ENCODE data around the gene BTRC.
A peak's percentile ranks its signal among the peaks of the same experiment; 100 is the strongest.

The BTRC gene

DNA sequence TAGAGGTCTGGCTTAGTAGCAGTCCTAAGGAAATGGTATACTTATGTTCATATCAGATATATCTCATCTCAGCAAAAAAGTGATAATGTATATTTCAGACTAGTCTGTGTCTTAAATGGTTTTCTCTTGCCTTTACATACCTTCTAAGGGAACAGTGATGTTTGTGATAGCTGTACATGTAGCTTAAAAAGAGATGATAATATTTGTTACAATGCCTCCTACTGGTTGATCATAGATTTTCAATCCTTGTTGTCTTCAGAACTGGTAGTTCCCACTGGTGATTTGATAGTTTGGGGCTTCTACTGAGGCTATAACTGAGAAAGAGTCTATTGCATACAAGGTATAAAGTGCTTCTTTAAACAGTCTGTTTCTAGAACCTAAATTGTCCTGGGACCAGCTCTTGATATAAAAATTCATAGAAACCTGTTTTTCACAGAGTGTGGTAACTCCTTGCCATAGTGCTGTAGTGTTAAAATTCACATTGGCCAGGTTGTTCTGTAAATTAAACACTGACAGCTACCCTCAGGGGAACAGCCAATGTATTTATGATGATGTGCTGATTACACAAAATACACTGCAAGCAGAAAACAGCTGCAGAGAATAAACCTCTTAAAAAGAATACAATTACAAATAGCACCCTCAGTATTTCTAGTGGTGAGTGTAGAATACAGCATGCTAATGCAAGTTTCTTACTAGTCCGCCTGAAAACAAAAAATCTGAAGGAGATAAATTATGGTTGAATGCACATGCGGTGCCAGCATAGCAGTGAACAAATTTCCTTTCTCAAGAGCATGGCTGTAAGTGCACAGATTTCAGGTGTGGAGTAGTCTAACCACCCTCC lies 90.3 kb downstream of the BTRC start:
- no peaks in the 10 kb centered on the region for H3F3A ChIP-seq (ENCODE audit: insufficient read depth)
- H3K27me3 ChIP-seq (ENCODE audit: low read length) = no peaks in the 10 kb centered on the region
- H3K9me3 ChIP-seq (ENCODE audit: insufficient read depth, low read length) = no peaks in the 10 kb centered on the region
- no peak overlapping the region for H3K27ac ChIP-seq (ENCODE audit: low read depth, low read length)
- peak; percentile 31 for TF ChIP-seq CTCF (IDR thresholded peaks at IDR 0.05; ENCODE audit: insufficient read depth, low read length, poor library complexity, severe bottlenecking)
- TF ChIP-seq EZH2phosphoT487 (conservative IDR thresholded peaks at IDR 0.05; ENCODE audit: low read length) = no peak
- no peaks in the 10 kb centered on the region for H3K79me2 ChIP-seq (ENCODE audit: insufficient read depth, low read length)
- H3K9me2 ChIP-seq (replicated peaks; ENCODE audit: insufficient read depth, low read length) = no peaks in the 10 kb centered on the region
- H3K9ac ChIP-seq (ENCODE audit: low read length) = no peak overlapping the region
- no peak overlapping the region for H2AFZ ChIP-seq (ENCODE audit: low read depth, low read length, severe bottlenecking)
- H3K36me3 ChIP-seq (ENCODE audit: low read length) = no peaks in the 10 kb centered on the region
- H3K4me3 ChIP-seq (ENCODE audit: insufficient read depth, low read length, poor library complexity, severe bottlenecking) = no peak overlapping the region
- 0 out of 2 replicates have a peak, but pooled peaks cover 3% of the 10 kb centered on the region for H4K20me1 ChIP-seq (ENCODE audit: low read depth, low read length)
- no peak overlapping the region for H3K4me2 ChIP-seq (ENCODE audit: low read depth, low read length, poor library complexity, severe bottlenecking)

DNA sequence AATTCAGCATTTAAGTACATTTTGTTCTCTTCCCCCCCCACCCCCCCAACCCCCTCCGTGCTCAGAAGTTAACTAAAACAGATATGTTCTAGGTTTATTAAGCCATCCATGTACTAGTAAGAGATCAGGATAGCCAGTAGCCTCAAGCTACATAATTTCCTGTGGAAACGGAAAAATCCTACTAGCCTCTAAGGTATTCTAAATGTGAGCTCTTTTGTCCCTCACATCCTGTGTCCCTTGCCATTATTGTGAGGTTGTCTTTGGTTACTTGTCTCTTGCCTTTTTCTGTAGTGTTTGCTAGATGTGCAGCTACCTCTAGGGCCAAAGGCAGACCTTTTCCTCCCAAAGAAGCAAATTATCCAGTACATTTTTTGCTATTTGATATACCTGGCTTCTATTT lies 92.1 kb downstream of the BTRC start:
- no peaks in the 10 kb centered on the region for H3K27me3 ChIP-seq (ENCODE audit: low read length)
- H3K36me3 ChIP-seq (ENCODE audit: low read length) = no peaks in the 10 kb centered on the region
- H3K4me3 ChIP-seq (ENCODE audit: insufficient read depth, low read length, poor library complexity, severe bottlenecking) = no peak overlapping the region
- no peak overlapping the region for H3K4me2 ChIP-seq (ENCODE audit: low read depth, low read length, poor library complexity, severe bottlenecking)
- H4K20me1 ChIP-seq (ENCODE audit: low read depth, low read length) = 0 out of 2 replicates have a peak, but pooled peaks cover 3% of the 10 kb centered on the region
- no peaks in the 10 kb centered on the region for H3F3A ChIP-seq (ENCODE audit: insufficient read depth)
- no peaks in the 10 kb centered on the region for H3K9me2 ChIP-seq (replicated peaks; ENCODE audit: insufficient read depth, low read length)
- H3K27ac ChIP-seq (ENCODE audit: low read depth, low read length) = no peak overlapping the region
- H3K9me3 ChIP-seq (ENCODE audit: insufficient read depth, low read length) = no peaks in the 10 kb centered on the region
- H3K9ac ChIP-seq (ENCODE audit: low read length) = no peak overlapping the region
- H2AFZ ChIP-seq (ENCODE audit: low read depth, low read length, severe bottlenecking) = no peak overlapping the region
- TF ChIP-seq CTCF (IDR thresholded peaks at IDR 0.05; ENCODE audit: insufficient read depth, low read length, poor library complexity, severe bottlenecking) = no peak
- no peak for TF ChIP-seq EZH2phosphoT487 (conservative IDR thresholded peaks at IDR 0.05; ENCODE audit: low read length)
- no peaks in the 10 kb centered on the region for H3K79me2 ChIP-seq (ENCODE audit: insufficient read depth, low read length)

GRCh38 chr10:101446947-101447346 lies 93.0 kb downstream of the BTRC start:
- no peaks in the 10 kb centered on the region for H3F3A ChIP-seq (ENCODE audit: insufficient read depth)
- 0 out of 2 replicates have a peak, but pooled peaks cover 3% of the 10 kb centered on the region for H4K20me1 ChIP-seq (ENCODE audit: low read depth, low read length)
- TF ChIP-seq EZH2phosphoT487 (conservative IDR thresholded peaks at IDR 0.05; ENCODE audit: low read length) = no peak

GRCh38 chr10:101447477-101447876 lies 93.5 kb downstream of the BTRC start:
- H2AFZ ChIP-seq (ENCODE audit: low read depth, low read length, severe bottlenecking) = no peak overlapping the region
- no peaks in the 10 kb centered on the region for H3K27me3 ChIP-seq (ENCODE audit: low read length)
- H3K36me3 ChIP-seq (ENCODE audit: low read length) = no peaks in the 10 kb centered on the region
- H4K20me1 ChIP-seq (ENCODE audit: low read depth, low read length) = 0 out of 2 replicates have a peak, but pooled peaks cover 3% of the 10 kb centered on the region
- H3K79me2 ChIP-seq (ENCODE audit: insufficient read depth, low read length) = no peaks in the 10 kb centered on the region
- TF ChIP-seq EZH2phosphoT487 (conservative IDR thresholded peaks at IDR 0.05; ENCODE audit: low read length) (no peak), CTCF (IDR thresholded peaks at IDR 0.05; ENCODE audit: insufficient read depth, low read length, poor library complexity, severe bottlenecking) (no peak)
- no peaks in the 10 kb centered on the region for H3K9me2 ChIP-seq (replicated peaks; ENCODE audit: insufficient read depth, low read length)
- H3K9ac ChIP-seq (ENCODE audit: low read length) = no peak overlapping the region
- no peaks in the 10 kb centered on the region for H3F3A ChIP-seq (ENCODE audit: insufficient read depth)
- H3K4me3 ChIP-seq (ENCODE audit: insufficient read depth, low read length, poor library complexity, severe bottlenecking) = no peak overlapping the region
- no peak overlapping the region for H3K4me2 ChIP-seq (ENCODE audit: low read depth, low read length, poor library complexity, severe bottlenecking)
- H3K27ac ChIP-seq (ENCODE audit: low read depth, low read length) = no peak overlapping the region
- no peaks in the 10 kb centered on the region for H3K9me3 ChIP-seq (ENCODE audit: insufficient read depth, low read length)

More at GRCh38 chr10:101446947-101447346, 93.0 kb downstream of the BTRC start:
- H3K27ac ChIP-seq (ENCODE audit: low read depth, low read length) = no peak overlapping the region
- no peak overlapping the region for H2AFZ ChIP-seq (ENCODE audit: low read depth, low read length, severe bottlenecking)
- no peak overlapping the region for H3K4me3 ChIP-seq (ENCODE audit: insufficient read depth, low read length, poor library complexity, severe bottlenecking)
- H3K79me2 ChIP-seq (ENCODE audit: insufficient read depth, low read length) = no peaks in the 10 kb centered on the region
- H3K4me2 ChIP-seq (ENCODE audit: low read depth, low read length, poor library complexity, severe bottlenecking) = no peak overlapping the region
- no peaks in the 10 kb centered on the region for H3K36me3 ChIP-seq (ENCODE audit: low read length)
- no peaks in the 10 kb centered on the region for H3K27me3 ChIP-seq (ENCODE audit: low read length)
- no peaks in the 10 kb centered on the region for H3K9me2 ChIP-seq (replicated peaks; ENCODE audit: insufficient read depth, low read length)
- H3K9ac ChIP-seq (ENCODE audit: low read length) = no peak overlapping the region
- H3K9me3 ChIP-seq (ENCODE audit: insufficient read depth, low read length) = no peaks in the 10 kb centered on the region
